Activated T-cell treated with anti-CD3 and anti-CD28 coated beads for 48 hours (primary cell): ENCODE results near the gene IMMP2L.
"Not testable (repeated sequence)": the region's sequence is repeated elsewhere in the genome, so short reads cannot be mapped to it uniquely, and the experiment has no call there.

ENCODE experiments used
- DNase-seq: peaks from one replicate; pipeline ENCODE4 v3.0.0-alpha.2; 2020; ENCODE audit warnings: low read depth

IMMP2L gene

DNA sequence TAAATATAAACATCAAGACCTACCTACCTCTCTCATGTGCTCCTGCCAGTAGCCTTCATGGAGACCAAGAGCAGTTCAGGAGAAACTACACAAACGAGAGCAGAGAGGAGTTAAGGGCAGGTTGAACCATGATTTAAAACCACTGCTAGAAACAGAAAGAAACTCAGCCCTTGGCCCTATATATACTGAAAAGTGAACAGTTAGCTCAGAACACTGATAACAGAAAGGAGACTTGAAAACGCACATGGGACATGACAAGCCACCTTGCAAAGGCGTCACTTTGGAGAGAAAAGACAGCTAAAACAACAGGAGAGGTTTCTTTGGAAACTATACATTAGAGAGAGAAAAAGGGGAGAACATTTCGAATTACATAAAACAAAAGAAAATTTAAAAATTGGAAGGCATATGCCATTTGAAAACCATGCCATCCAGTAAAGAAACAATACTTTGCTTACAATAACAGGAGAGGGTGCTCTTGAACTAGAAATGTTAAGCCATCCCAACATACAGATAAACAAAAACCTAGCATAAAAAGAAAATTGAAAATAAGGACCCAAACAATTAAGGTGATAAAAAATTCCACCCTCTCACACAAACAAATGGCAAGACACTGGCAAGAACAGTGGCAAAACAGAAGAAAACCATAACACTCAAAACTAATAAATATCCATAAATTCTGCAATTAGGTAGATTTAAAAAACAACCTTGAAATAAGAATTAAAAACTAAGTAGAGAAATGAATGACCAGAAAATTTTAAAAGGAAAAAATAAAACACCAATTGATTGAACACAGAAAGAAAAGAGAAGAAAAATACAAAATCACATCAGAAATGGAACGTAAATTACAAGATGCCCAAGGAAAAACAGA lies 232.7 kb downstream of the IMMP2L start:
- no peak for DNase-seq

- DNase-seq, result no peak
These were observed 233.8 kb downstream of the IMMP2L start for GRCh38 chr7:111328487-111328886.

DNA sequence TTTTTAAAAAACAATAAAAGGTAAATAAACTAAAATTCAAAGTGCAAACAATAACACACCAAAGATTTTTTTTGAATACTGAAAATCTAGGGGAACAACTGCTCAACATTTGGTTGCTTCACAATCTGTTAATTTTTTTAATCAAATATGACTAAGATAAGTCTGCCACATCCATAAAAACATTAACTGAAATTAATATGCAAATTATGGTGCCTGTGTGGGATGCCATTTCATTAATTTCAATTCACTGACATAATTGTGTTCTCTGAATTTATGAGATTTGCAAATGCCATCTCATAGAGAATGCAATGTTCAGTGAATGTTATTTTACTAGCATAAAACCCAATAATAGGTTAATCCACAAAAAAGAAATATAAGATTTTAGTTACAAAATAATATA lies 237.5 kb downstream of the IMMP2L start:
- no peak for DNase-seq

- DNase-seq, result no peak
These were observed 238.1 kb downstream of the IMMP2L start for GRCh38 chr7:111324228-111324627.

- not testable (repeated sequence) for DNase-seq
These were observed 238.6 kb downstream of the IMMP2L start for GRCh38 chr7:111323670-111324069.

DNA sequence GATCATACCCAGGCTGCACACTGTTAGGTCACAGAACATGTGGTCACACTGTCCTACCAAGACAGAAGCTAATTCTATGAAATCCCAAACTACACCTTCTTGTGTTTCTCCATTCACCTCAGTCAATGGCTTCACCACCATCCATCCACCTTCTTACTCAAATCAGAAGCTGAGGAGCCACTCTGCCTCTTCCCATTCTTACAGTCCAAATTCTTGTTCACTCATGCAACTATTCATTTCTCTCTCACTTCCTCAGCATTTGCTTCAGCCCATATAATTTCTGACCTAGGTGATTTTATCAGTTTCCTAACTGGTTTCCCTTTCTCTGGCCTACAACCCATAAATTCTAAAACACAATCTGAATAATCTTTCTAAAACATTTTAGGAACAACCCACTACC lies 242.2 kb downstream of the IMMP2L start:
- no peak for DNase-seq

DNA sequence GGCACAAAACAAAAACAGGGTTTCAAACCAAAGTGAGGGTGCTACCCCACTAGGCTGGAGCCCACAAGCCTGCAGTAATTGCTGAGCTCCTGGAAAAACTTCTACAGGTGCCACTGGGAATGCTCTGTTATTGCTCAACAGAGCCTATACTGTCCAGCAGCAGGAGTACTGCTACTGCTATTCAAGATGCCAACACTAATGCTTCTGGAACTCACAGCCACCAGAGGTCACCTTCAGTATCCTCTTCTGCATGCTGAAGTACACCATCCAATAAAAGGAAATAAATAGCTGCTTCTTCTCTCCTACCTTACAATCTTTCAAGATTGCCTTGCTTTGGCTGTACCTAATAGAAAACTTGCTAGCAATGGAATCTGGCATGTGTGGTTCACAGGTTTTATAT lies 249.3 kb downstream of the IMMP2L start:
- DNase-seq, result no peak

DNA sequence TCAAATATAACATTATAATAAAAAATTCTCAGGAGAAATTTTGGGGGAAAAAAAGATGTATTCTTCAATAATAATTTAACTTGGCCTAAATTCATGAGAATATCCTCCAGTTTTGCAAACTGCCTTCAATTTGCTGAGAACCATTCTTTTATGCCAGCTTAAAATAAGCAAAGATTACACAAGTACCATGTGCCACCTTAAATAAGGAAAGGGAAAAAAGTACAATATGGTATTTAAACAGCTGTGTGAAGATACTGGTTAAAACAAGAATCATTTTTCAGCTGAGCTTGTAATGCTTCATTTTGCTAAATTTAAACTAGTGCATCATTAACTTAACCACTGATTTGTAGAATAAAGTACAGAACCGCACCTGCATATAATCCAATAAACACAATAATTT lies 253.6 kb downstream of the IMMP2L start:
- no peak for DNase-seq

DNA sequence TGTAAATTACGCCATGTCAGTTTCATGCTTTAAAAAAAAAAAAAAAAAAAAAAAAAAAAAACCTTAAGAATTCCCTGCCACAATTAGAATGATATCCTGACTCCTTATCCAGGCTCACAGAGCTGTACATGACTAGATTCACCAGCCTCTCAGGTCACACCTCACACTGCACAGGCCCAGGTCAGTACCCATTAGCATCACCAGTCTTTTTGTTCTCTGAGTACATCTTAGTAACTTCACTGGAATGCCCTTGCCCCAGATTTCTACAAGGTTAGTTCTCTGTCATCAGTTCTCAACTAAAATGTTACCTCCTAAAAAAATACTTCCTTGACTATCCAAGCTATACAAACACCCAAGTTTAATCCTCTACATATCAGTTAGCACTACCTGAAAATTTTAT lies 260.4 kb downstream of the IMMP2L start:
- DNase-seq, result no peak

DNA sequence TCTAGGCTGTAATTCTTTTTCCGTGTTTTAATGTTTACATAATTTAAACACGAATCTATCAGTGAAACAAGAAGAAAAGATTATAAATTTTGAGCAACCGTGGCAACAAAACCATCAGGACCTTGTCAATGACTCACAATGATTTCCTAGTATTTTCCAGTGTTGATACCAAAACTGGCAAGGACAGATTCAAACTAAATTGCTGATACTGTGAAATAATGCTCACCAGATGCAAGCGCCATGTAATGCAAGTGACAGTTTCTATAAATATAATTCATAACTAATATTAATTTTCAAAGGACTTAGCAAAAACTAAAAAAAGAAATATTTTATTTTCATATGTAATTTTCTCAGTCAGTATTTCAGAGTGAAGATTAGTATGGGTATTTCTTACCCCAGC lies 267.8 kb downstream of the IMMP2L start:
- DNase-seq, result no peak

- no peak for DNase-seq
These were observed 270.2 kb downstream of the IMMP2L start for GRCh38 chr7:111292026-111292470.

DNA sequence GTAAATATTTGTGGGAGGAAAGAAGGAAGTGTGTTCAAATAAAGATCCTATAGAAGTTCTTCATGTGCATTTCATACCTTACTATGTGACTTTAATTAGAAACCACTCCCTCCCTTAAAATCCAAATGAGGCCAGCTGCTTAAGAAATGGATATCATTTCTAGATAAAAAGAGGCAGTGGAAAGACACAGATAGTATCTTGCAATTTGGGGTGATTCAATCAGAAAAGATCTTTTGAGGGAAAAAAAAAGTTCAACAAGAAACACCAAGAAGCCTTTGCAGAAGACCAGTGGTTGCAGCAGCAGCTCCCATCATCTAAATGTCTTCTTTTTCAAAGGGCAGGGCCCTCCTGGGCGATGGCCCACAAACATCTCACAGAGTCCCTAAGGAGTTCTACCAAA lies 271.3 kb downstream of the IMMP2L start:
- no peak for DNase-seq

- DNase-seq, result no peak
These were observed 271.9 kb downstream of the IMMP2L start for GRCh38 chr7:111290419-111290818.

DNA sequence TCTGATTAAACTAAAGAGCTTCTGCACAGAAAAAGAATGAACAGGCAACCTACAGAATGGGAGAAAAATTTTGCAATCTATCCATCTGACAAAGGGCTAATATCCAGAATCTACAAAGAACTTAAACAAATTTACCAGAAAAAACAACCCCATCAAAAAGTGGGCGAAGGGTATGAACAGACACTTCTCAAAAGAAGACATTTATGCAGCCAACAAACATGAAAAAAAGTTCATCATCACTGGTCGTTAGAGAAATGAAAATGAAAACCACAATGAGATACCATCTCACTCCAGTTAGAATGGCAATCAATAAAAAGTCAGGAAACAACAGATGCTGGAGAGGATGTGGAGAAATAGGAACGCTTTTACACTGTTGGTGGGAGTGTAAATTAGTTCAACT lies 273.9 kb downstream of the IMMP2L start:
- not testable (repeated sequence) for DNase-seq

DNA sequence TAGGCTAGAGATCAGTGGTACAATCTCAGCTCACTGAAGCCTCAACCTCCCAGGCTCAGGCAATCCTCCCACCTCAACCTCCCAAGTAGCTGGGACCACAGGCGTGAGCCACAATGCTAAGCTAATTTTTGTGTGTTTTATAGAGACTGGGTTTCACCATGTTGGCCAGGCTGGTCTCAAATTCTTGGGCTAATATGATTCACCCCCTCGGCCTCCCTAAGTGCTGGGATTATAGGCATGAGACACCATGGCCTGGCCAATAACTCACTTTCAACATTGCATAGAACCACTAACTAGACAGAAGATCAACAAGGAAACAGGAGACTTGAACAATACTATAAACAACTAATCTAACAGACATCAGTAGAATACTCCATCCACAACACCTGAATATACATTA lies 279.7 kb downstream of the IMMP2L start:
- DNase-seq, result no peak

DNA sequence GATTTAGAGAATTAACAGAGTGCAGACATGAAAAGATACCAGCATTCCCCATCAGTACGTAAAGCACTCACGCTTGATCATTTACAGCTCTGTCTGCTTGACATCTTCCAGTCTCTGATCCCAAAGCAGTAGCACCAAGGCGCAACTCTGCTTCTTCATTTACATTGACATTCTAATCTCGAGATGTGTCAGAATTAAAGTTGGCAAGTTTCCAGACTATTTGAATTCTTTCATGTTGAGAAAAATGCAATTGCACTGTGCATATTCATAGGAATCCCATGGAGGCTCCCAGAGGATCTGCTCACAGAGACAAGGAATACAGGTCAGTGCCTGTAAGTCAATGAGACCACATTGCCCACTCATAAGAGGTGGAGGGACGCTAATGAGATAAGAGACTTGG lies 287.4 kb downstream of the IMMP2L start:
- no peak for DNase-seq

DNA sequence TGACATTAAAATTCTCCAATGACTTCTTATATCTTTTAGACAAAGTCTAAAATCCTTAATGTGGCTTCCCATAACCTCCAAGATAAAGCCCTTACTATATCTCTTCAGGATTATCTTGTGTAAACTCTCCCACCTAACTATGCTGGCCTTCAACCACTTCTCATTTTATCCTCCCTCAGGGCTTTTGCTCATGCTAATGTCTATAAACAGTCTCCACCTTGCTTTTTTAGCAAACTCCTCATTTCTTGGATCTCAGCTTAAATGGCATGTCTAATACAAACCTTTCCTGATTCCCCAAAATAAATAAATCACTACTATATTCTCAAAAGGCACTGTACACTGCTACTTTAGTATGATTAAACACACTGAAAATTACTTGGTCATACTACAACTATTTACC lies 290.2 kb downstream of the IMMP2L start:
- DNase-seq, result no peak

- DNase-seq, result not testable (repeated sequence)
These were observed 291.5 kb downstream of the IMMP2L start for GRCh38 chr7:111270794-111271193.

GRCh38 chr7:111268941-111269340 lies 293.4 kb downstream of the IMMP2L start:
- no peak for DNase-seq

DNA sequence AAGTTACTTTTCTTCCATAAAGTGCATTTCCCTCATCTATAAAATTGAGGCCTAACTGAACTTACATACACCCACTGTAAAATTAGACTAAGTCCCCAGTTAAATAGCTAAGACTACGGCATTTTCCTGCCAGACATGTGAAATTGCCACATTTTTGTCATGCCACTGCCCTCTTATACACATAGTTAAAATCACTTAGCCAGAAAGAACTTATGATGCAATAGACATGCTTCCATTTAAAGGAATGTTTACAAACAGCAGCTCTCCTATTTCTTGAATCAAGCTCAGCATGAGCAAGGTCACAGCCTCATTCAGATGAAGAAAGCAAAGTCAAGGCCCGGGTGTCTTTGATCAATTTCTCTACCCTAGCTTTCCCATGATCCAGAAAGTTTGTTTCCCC lies 295.7 kb downstream of the IMMP2L start:
- no peak for DNase-seq

DNA sequence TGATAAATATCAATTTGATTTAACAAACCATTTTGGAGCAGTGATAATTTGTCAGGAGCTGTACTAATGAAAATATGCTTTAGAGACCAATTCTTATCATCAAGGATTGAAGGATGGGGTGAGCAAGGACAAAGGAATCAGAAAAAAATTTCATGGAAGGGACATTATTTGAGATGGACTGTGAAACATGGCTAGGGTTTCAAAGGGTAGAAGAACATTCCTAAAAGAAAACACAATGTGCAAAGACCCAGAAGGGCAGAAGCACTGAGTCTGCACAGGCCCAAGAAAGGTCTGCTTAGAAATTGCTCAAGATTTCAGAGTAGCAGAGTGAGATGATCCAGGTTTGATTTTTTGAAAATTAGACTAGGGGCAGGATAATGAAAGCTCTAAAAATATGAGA lies 296.9 kb downstream of the IMMP2L start:
- no peak for DNase-seq

DNA sequence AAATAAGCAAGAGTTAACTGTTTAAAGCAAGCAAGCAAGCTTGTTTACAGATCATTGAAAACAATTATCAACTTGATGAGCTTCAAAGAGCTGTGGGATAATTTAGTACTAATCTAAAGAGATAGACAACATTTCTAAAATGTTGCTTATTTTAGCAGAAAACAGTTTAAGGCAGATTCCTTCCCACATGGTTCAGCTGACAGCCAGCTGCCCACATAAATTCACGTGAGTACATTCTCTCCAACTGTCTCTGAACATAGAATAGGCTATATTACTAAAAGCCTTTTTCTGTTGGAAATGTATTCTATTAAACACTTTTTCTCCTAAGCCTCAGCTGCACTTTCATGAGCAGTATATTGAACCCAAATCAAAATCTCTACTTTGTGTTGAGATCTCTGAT lies 297.3 kb downstream of the IMMP2L start:
- no peak for DNase-seq

DNA sequence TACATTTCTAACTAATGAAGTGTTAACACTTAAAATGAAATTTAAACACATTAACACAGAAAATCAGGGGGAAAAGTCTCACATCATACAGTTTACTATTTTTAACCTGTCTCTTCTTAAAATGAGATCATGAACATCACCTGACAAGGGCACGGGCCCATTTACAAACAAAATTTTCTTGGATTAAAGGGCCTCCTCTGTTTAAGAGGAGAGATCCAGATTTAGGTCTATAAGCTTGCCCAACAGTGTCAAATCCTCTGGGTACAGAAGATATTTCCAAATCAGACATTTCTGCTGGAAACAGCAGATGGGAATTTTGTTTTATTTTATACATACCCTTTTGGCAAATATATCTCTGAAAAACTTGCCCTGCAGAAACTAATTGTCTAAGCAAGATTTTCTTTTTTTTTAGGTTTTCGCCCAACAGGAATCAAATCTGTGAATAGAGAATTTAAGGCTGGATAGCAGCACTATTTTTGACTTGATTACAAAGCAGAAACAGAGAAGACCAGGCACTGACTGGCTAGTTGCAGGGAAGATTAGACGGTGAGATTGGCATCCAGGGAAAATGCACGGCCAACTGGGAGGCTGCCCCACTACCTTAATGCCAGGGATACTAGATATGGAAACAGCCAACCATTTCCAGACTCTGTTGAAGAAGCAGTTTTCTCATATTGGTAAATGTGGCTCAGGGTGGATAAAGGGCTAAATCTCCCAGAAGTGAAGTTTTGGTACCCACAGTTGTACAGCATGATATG lies 298.0 kb downstream of the IMMP2L start:
- no peak for DNase-seq
